SK-N-MC (cell line): ENCODE data around the gene MYO18B.

ENCODE experiments used
- DNase-seq: peaks from one replicate; pipeline ENCODE4 v3.0.0-alpha.2; 2011; ENCODE audit warnings: low read depth, low spot score
- H3K27ac ChIP-seq: fragments of 200-600 bp; sonication (generic); 2 replicates; pipeline ENCODE4 v1.5.1; 2016; ENCODE audit warnings: mixed run types
- H3K36me3 ChIP-seq: fragments of 200-600 bp; sonication (generic); 2 replicates; pipeline ENCODE4 v1.6.1; 2017; ENCODE audit warnings: antibody characterized with exemption, low read length, mixed read lengths; ENCODE audit not compliant: insufficient read depth
- H3K4me3 ChIP-seq: fragments of 200-600 bp; sonication (generic); 2 replicates; pipeline ENCODE4 v1.5.1; 2016
- H3K9ac ChIP-seq: fragments of 200-600 bp; sonication (generic); 2 replicates; pipeline ENCODE4 v1.8.0; 2017; ENCODE audit warnings: mixed run types, mixed read lengths; ENCODE audit not compliant: insufficient read length
- H3K9me3 ChIP-seq: fragments of 200-600 bp; sonication (generic); 2 replicates; pipeline ENCODE4 v1.6.1; 2017; ENCODE audit warnings: low read depth, mild to moderate bottlenecking, antibody characterized with exemption, low read length, moderate library complexity, mixed read lengths
- EZH2 ChIP-seq: fragments of 200-600 bp; sonication (generic); IDR thresholded peaks from one replicate; pipeline ENCODE4 v1.6.1; 2017; ENCODE audit warnings: antibody characterized with exemption
- FOXP2 ChIP-seq: optimal IDR thresholded peaks from 2 replicates; pipeline ENCODE3; 2011; ENCODE audit warnings: mild to moderate bottlenecking, moderate library complexity; ENCODE audit not compliant: insufficient read depth; ENCODE audit errors: extremely low read length, control extremely low read depth
- POLR2AphosphoS5 ChIP-seq: IDR thresholded peaks from 2 replicates; pipeline ENCODE4 v1.6.1; 2012; ENCODE audit warnings: mild to moderate bottlenecking, low read depth, low read length, borderline replicate concordance

The MYO18B gene

GRCh38 chr22:25742918-25743708 lies 1.1 kb downstream of the MYO18B start:
- no peaks in the 10 kb centered on the region for H3K36me3 ChIP-seq
- H3K9me3 ChIP-seq = no peaks in the 10 kb centered on the region
- no peak for DNase-seq
- H3K9ac ChIP-seq = no peak overlapping the region
- TF ChIP-seq FOXP2 = no peak
- no peak for TF ChIP-seq POLR2AphosphoS5
- TF ChIP-seq EZH2 = no peak
- H3K27ac ChIP-seq = no peak overlapping the region
- H3K4me3 ChIP-seq = no peak overlapping the region

- Histone ChIP-seq H3K27ac (no peak overlapping the region), H3K9me3 (no peaks in the 10 kb centered on the region), H3K36me3 (no peaks in the 10 kb centered on the region), H3K4me3 (no peak overlapping the region), H3K9ac (no peak overlapping the region)
- no peak for DNase-seq
- TF ChIP-seq EZH2 (no peak), FOXP2 (no peak), POLR2AphosphoS5 (no peak)
Measured at GRCh38 chr22:25744694-25745093, 2.7 kb downstream of the MYO18B start.

GRCh38 chr22:25745341-25746011 lies 3.5 kb downstream of the MYO18B start:
- TF ChIP-seq EZH2 = no peak
- TF ChIP-seq FOXP2 = no peak
- no peak for TF ChIP-seq POLR2AphosphoS5
- Histone ChIP-seq H3K9ac (no peak overlapping the region), H3K36me3 (no peaks in the 10 kb centered on the region), H3K9me3 (no peaks in the 10 kb centered on the region), H3K27ac (no peak overlapping the region), H3K4me3 (no peak overlapping the region)
- DNase-seq = no peak

- no peak overlapping the region for H3K4me3 ChIP-seq
- TF ChIP-seq FOXP2 (no peak), POLR2AphosphoS5 (no peak), EZH2 (no peak)
- H3K27ac ChIP-seq = no peak overlapping the region
- H3K9ac ChIP-seq = no peak overlapping the region
- no peaks in the 10 kb centered on the region for H3K36me3 ChIP-seq
- no peaks in the 10 kb centered on the region for H3K9me3 ChIP-seq
- no peak for DNase-seq
Measured at GRCh38 chr22:25746012-25746373, 4.0 kb downstream of the MYO18B start.

GRCh38 chr22:25747245-25747944 lies 5.4 kb downstream of the MYO18B start:
- H3K9ac ChIP-seq = no peak overlapping the region
- no peaks in the 10 kb centered on the region for H3K9me3 ChIP-seq
- H3K27ac ChIP-seq = no peak overlapping the region
- TF ChIP-seq EZH2 (no peak), POLR2AphosphoS5 (no peak), FOXP2 (no peak)
- DNase-seq = no peak
- no peak overlapping the region for H3K4me3 ChIP-seq
- no peaks in the 10 kb centered on the region for H3K36me3 ChIP-seq

GRCh38 chr22:25748140-25748539 lies 6.2 kb downstream of the MYO18B start:
- H3K9me3 ChIP-seq = no peaks in the 10 kb centered on the region
- H3K27ac ChIP-seq = no peak overlapping the region
- H3K4me3 ChIP-seq = no peak overlapping the region
- H3K9ac ChIP-seq = no peak overlapping the region
- no peak for TF ChIP-seq FOXP2
- TF ChIP-seq EZH2 = no peak
- no peak for TF ChIP-seq POLR2AphosphoS5
- H3K36me3 ChIP-seq = no peaks in the 10 kb centered on the region
- no peak for DNase-seq

- no peaks in the 10 kb centered on the region for H3K9me3 ChIP-seq
- no peak overlapping the region for H3K4me3 ChIP-seq
- no peak for DNase-seq
- H3K27ac ChIP-seq = no peak overlapping the region
- TF ChIP-seq EZH2 (no peak), FOXP2 (no peak), POLR2AphosphoS5 (no peak)
- no peak overlapping the region for H3K9ac ChIP-seq
- no peaks in the 10 kb centered on the region for H3K36me3 ChIP-seq
Measured at GRCh38 chr22:25748704-25749103, 6.7 kb downstream of the MYO18B start.
